Activated CD4-positive, alpha-beta T cell treated with anti-CD3 and anti-CD28 coated beads, Interleukin-2, Interleukin-4, amounts not matched to agents 100 ng/mL and 50 ng/mL, durations not matched to agents 16 hours and 8 hours (primary cell): ENCODE measurements around the gene FBXL7.

ENCODE experiments used
- DNase-seq: peaks from one replicate; pipeline ENCODE4 v3.0.0-alpha.2; 2020; ENCODE audit warnings: low spot score

The FBXL7 gene

GRCh38 chr5:15545082-15545481 lies 45.1 kb downstream of the FBXL7 start:
- no peak for DNase-seq

DNA sequence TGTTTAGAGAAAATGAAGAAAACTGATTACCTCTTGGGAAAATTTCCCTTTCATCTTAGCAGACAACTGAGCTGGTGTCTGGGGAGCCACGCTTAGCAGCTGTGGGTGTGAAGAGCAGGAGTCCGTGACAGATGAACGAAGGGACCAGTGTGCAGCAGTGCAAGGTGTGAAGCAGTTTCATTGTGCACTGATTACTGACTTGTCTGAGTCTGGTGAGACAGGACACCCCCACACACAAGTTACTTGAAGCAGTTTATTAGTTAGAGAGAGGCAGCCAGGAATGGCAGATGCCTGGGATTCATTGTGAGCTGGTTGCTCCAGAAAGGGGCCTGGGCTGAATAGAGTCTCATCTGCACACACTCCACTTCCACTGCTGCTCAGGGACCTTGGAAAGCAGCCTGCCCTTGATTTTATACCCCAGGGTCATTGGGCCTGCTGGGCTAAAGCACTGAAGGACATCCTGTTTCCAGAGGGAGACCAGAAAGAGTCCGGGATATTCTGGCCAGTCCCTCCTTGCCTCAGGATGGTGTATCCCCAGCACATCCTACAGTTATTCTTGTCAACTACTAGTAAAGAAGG lies 47.4 kb downstream of the FBXL7 start:
- DNase-seq, result no peak

DNA sequence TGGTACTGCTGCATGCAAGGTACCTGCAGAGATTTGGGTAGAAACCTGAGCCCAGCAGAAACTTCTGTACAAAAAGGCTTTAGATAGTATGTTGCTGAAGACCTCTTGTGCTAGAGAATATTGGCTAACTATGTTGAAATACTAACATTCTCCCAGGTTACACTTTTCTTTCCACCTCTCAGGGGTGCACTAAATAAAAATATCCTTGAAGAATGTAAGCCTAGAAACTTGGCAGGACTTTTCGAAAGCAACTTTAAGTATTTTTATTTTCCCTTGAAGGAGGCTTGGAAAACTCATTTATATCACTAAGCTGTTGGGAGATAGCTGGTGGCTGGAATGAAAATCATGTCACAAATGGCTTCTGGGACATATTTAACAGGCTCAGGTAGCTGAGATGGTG lies 50.0 kb downstream of the FBXL7 start:
- DNase-seq, result no peak

GRCh38 chr5:15550502-15551112 lies 50.6 kb downstream of the FBXL7 start:
- no peak for DNase-seq

DNA sequence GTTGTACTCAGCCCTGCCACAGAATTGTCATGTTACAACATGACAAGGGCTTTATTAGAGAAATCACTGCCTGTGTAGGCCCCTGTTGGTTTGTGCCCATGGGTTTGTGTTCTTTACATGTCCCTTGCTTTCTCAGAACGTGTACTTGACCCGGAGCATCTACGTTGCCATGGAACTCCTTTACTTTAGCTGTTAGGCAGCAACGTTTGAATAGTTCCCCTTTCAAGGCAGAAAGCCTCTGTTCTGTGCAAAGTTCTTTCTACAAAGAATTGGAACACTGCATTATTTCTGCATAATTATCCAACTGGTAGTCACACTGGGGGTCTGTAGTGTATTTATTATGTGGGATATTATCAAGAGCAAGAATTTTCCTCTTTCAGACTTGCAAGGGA lies 51.1 kb downstream of the FBXL7 start:
- DNase-seq, result no peak

GRCh38 chr5:15554542-15554941 lies 54.6 kb downstream of the FBXL7 start:
- DNase-seq, result no peak

DNA sequence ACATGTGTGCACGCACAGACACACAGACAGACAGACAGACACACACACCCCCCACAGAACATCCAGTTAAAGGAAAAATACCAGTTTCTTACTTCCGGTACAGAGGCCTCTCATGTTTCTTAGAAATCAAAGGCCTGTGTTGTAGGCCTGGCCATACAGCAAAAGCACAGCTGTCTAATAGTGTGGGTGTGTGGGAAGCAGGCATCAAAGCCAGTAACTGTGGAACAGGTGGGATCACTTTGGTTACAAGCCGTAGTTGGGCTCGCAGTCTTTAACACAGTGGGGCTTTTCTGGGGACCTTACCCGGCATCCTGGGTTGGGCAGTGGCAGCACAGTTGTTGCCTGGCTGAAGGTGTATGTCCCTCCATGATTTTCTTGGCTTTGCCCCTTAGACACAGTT lies 55.2 kb downstream of the FBXL7 start:
- DNase-seq, result no peak

DNA sequence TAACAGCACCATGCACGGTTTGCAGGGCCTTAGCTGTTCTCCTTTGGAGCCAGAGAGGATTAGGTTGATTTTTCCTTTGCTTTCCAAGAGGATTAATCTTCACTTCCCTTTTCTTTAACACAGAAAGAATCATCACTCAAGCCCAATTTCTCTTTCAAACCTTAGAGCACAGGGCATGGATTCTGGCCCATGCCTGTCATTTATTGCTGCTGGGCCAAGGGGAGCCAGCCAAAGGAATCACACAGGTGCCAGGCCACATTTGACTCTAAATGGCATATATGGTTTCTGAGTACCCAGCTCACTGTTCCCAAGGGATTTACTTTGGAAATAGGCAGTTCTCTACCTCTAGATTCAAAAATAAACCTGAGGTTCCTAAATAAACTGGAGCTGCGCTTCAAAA lies 58.3 kb downstream of the FBXL7 start:
- no peak for DNase-seq

- DNase-seq, result no peak
Measured at GRCh38 chr5:15558681-15559080, 58.7 kb downstream of the FBXL7 start.

DNA sequence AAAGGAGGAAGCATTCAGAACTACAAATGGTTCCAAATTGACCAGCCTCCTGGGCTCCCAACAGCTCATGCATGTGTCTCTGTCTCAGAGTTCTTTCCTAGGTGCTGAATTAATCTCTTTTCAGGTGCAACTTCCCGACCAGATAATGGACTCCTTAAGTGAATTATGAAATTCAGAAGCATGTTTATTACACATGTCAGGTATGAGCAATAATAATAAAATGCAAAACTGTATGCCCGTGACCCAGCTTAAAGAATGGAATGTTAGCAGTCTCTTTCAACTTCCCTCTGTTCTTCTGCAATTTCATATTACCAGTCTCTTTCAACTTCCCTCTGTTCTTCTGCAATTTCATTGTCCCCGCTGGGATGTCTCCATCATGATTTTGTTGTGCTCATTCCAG lies 60.4 kb downstream of the FBXL7 start:
- DNase-seq, result no peak

DNA sequence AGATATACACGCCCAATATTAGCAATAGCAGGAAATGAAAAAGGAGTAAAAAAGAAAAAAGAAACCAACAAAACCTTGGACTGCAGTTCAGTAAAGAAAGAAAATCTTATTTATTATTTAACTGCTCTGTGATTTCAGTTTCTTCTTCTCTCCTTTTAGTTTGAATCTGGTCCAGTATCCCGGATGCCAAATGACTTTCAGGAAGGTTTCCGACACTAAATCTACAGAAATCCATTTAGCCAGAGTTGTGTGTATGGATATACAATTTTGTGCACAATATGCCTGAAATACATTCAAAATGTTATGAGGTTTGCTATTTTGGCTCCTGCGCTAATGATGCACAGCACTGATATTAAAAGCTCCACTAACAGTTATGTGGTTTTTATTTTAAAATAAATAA lies 64.5 kb downstream of the FBXL7 start:
- no peak for DNase-seq

DNA sequence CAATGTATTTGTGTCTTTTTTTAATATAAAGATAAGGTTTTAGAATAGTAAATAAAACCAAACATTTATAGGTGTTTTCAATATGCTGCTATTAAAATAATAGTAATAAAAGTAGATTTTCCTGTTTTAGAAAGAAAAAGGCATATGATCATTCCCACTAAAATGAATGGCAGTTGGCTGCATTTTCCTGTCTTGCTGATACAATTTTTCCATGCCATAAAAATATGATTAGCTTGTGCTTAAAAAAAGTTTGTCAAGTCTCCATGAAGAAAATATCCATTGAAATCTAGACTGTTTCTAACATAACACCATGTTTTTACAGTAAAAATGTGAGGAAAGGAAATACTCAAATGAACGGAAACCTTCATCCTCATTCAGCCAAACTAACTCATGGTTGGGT lies 65.0 kb downstream of the FBXL7 start:
- no peak for DNase-seq

DNA sequence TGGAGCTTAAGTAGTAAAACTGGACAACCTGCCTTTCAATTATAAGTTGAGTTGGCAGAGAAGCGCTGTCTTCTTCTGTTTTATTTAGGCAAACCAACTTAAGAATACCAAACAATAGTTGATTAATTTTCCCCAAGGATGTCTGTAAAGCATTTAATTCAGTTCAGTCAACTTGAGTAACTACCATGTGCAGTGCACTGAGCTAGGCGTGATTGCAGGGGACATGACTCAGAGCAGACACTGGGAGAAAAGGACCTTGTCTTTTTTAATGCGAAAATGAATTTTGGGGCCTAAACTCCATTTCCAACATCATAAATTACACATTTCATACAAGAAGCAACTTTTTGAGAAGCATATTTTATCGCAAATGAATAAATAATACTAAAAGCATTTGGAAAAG lies 66.3 kb downstream of the FBXL7 start:
- DNase-seq, result no peak

GRCh38 chr5:15566789-15567188 lies 66.8 kb downstream of the FBXL7 start:
- no peak for DNase-seq

- no peak for DNase-seq
Measured at GRCh38 chr5:15570491-15570890, 70.5 kb downstream of the FBXL7 start.

GRCh38 chr5:15571081-15571480 lies 71.1 kb downstream of the FBXL7 start:
- no peak for DNase-seq

DNA sequence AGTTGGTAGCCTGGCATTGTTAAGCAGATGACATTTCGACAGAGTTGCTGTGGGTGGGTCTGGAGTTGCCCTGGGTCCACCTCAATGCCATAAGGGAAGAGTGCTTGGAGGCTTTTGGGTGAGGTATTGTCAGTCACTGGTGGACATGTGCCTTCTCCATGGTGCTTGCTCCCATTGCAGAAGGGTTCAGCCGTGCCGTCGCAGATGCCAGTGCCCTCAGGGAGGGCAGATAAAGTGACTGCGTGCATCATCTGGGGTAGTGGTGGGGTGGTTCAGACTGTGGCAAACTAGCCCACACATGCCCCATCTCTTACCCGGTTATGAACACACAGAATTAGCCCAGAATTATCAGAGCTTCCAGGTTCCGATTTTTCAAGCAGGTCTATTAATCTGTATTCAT lies 71.6 kb downstream of the FBXL7 start:
- DNase-seq, result no peak

- DNase-seq, result no peak
Measured at GRCh38 chr5:15573590-15573989, 73.6 kb downstream of the FBXL7 start.

DNA sequence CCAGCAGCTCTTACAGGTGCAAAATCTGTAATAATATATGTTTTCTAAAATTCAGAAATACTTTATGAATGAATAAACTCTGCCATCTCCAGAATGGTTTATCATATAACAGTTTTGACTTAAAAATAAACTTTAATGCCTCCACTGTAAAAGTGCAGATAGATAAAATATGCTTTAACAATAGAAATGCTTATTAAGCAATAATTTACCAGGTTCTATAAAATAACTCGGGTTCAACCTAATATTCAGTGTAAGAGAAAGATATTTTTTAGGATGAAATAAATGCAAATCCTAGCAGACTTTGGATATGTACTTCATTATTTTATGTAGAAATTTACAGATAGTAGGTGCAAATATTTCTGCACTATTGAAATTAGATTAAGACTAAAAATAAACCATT lies 74.1 kb downstream of the FBXL7 start:
- DNase-seq, result no peak

DNA sequence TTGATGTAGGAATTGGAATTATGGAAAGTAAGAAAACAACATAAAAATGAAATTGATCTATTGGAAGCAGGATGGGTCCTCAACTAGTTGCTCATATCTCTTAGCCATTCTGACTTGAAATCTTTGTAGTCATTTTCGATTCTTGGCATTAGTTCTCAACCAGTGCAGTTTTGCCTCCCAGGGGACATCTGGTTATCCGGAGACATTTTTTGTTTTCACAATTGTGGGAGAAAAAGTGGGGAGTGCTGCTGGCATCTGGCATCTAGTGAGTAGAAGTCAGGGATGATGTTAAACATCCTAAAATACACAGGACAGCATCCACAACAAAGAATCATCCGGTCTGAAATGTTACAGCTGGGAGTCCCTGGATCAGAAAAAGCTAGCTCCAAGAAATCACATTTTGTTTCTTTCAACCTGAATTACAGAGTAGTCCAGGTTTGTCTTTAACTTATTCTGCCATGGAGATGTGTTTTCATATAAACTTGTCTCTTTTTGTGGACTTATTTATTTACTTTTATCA lies 74.9 kb downstream of the FBXL7 start:
- DNase-seq, result no peak

GRCh38 chr5:15575666-15576065 lies 75.7 kb downstream of the FBXL7 start:
- no peak for DNase-seq

GRCh38 chr5:15577132-15577531 lies 77.2 kb downstream of the FBXL7 start:
- DNase-seq, result no peak

DNA sequence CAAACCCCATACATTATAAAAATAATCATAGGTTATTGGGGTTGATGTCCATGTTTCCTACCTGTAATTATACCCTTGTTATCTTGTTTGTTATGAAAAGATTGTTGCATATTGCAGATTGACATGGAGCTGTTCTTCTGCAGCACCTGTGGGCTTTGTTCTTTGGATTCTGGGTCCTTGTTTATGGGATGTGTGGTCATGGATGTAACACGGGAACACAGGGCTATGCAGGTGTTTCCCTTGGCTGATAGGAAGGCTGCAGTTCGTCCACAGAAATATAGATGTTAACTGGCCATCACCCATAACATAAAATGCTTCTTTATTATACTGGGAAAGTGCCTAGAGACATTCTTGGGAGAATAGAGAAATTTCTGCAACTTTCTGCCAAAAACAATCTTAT lies 77.9 kb downstream of the FBXL7 start:
- no peak for DNase-seq
